SU-DHL-6 (cell line): ENCODE data around the gene OBSCN.

ENCODE experiments used
- H2AFZ ChIP-seq: fragments of 200-600 bp; sonication (generic); 2 replicates; pipeline ENCODE4 v1.6.1; 2014; ENCODE audit warnings: low read depth, mild to moderate bottlenecking, moderate library complexity, mixed read lengths, antibody characterized with exemption, low read length; ENCODE audit not compliant: severe bottlenecking
- H3F3A ChIP-seq: fragments of 200-600 bp; shearing (Covaris generic); 2 replicates; pipeline ENCODE4 v1.6.0; 2016; ENCODE audit warnings: antibody characterized with exemption, mild to moderate bottlenecking; ENCODE audit not compliant: insufficient read depth
- H3K27ac ChIP-seq: fragments of 200-600 bp; sonication (generic); 2 replicates; pipeline ENCODE4 v1.5.1; 2016; ENCODE audit warnings: low read depth, mild to moderate bottlenecking, low read length, moderate library complexity, mixed read lengths
- H3K27me3 ChIP-seq: fragments of 200-600 bp; sonication (generic), shearing (Covaris generic); 2 replicates; pipeline ENCODE4 v1.6.0; 2014; ENCODE audit warnings: mild to moderate bottlenecking, low read length
- H3K36me3 ChIP-seq: fragments of 200-600 bp; sonication (generic); 2 replicates; pipeline ENCODE4 v1.6.1; 2014; ENCODE audit warnings: mild to moderate bottlenecking, low read length, mixed read lengths
- H3K4me2 ChIP-seq: fragments of 300-600, 200-600 bp; shearing (Covaris generic), sonication (generic); 2 replicates; pipeline ENCODE4 v1.6.0; 2014; ENCODE audit warnings: low read length, low read depth, mild to moderate bottlenecking; ENCODE audit not compliant: poor library complexity, severe bottlenecking
- H3K4me3 ChIP-seq: fragments of 200-600 bp; sonication (generic); 2 replicates; pipeline ENCODE4 v1.5.1; 2014; ENCODE audit warnings: antibody characterized with exemption, low read length, mild to moderate bottlenecking, mixed read lengths; ENCODE audit not compliant: insufficient read depth, poor library complexity, severe bottlenecking
- H3K79me2 ChIP-seq: fragments of 200-600 bp; sonication (generic); 2 replicates; pipeline ENCODE4 v1.6.1; 2014; ENCODE audit warnings: mild to moderate bottlenecking, low read length, moderate library complexity; ENCODE audit not compliant: insufficient read depth
- H3K9ac ChIP-seq: fragments of 200-600 bp; sonication (generic); 2 replicates; pipeline ENCODE4 v1.7.0; 2014; ENCODE audit warnings: mild to moderate bottlenecking, low read length
- H3K9me2 ChIP-seq: fragments of 200-600 bp; sonication (generic); replicated peaks from 2 replicates; pipeline ENCODE4 v1.6.1; 2014; ENCODE audit warnings: low read length; ENCODE audit not compliant: insufficient read depth
- H3K9me3 ChIP-seq: fragments of 200-600 bp; sonication (generic); 2 replicates; pipeline ENCODE4 v1.6.1; 2014; ENCODE audit warnings: low read length, mixed read lengths; ENCODE audit not compliant: insufficient read depth
- H4K20me1 ChIP-seq: fragments of 200-600 bp; sonication (generic); 2 replicates; pipeline ENCODE4 v1.6.1; 2014; ENCODE audit warnings: low read depth, mild to moderate bottlenecking, antibody characterized with exemption, low read length, moderate library complexity, mixed read lengths
- CTCF ChIP-seq: fragments of 200-600 bp; sonication (generic); IDR thresholded peaks from one replicate; pipeline ENCODE4 v1.5.1; 2017; ENCODE audit warnings: antibody characterized with exemption, mild to moderate bottlenecking, low read length, moderate library complexity; ENCODE audit not compliant: insufficient read depth, poor library complexity, severe bottlenecking
- EZH2phosphoT487 ChIP-seq: fragments of 200-600 bp; sonication (generic), shearing (Covaris generic); conservative IDR thresholded peaks from 2 replicates; pipeline ENCODE4 v1.6.1; 2018; ENCODE audit warnings: mild to moderate bottlenecking, antibody characterized with exemption, low read length, moderate library complexity, mixed read lengths

Gene OBSCN

GRCh38 chr1:228378090-228378872, 170.4 kb downstream of the OBSCN start:
- no peaks in the 10 kb centered on the region for H3K36me3 ChIP-seq
- no peak overlapping the region for H3K9ac ChIP-seq
- no peaks in the 10 kb centered on the region for H3K9me2 ChIP-seq
- H3K79me2 ChIP-seq: no peaks in the 10 kb centered on the region
- TF ChIP-seq EZH2phosphoT487: no peak
- no peak for TF ChIP-seq CTCF
- H3K4me2 ChIP-seq: peak overlapping the region; percentile 24
- H4K20me1 ChIP-seq: no peaks in the 10 kb centered on the region
- no peak overlapping the region for H3K4me3 ChIP-seq
- no peaks in the 10 kb centered on the region for H3F3A ChIP-seq
- no peak overlapping the region for H3K27ac ChIP-seq
- H2AFZ ChIP-seq: no peak overlapping the region
- H3K9me3 ChIP-seq: no peaks in the 10 kb centered on the region
- H3K27me3 ChIP-seq: no peaks in the 10 kb centered on the region

GRCh38 chr1:228378873-228379460, 171.1 kb downstream of the OBSCN start:
- no peaks in the 10 kb centered on the region for H3F3A ChIP-seq
- H3K79me2 ChIP-seq: no peaks in the 10 kb centered on the region
- H3K9me2 ChIP-seq: no peaks in the 10 kb centered on the region
- H4K20me1 ChIP-seq: no peaks in the 10 kb centered on the region
- H3K27me3 ChIP-seq: no peaks in the 10 kb centered on the region
- no peak overlapping the region for H3K27ac ChIP-seq
- no peak for TF ChIP-seq CTCF
- no peak for TF ChIP-seq EZH2phosphoT487
- H3K36me3 ChIP-seq: no peaks in the 10 kb centered on the region
- no peak overlapping the region for H3K4me3 ChIP-seq
- peak overlapping the region; percentile 24 for H3K4me2 ChIP-seq
- no peaks in the 10 kb centered on the region for H3K9me3 ChIP-seq
- no peak overlapping the region for H3K9ac ChIP-seq
- H2AFZ ChIP-seq: no peak overlapping the region

GRCh38 chr1:228379666-228380065, 171.8 kb downstream of the OBSCN start:
- no peaks in the 10 kb centered on the region for H3F3A ChIP-seq
- H3K9me3 ChIP-seq: no peaks in the 10 kb centered on the region
- TF ChIP-seq EZH2phosphoT487 (no peak), CTCF (no peak)
- no peaks in the 10 kb centered on the region for H3K79me2 ChIP-seq
- no peak overlapping the region for H3K4me3 ChIP-seq
- no peak overlapping the region for H3K4me2 ChIP-seq
- no peaks in the 10 kb centered on the region for H3K9me2 ChIP-seq
- H3K9ac ChIP-seq: no peak overlapping the region
- no peaks in the 10 kb centered on the region for H3K27me3 ChIP-seq
- no peaks in the 10 kb centered on the region for H3K36me3 ChIP-seq
- H3K27ac ChIP-seq: no peak overlapping the region
- H2AFZ ChIP-seq: no peak overlapping the region
- no peaks in the 10 kb centered on the region for H4K20me1 ChIP-seq
